GM12801 (cell line): ENCODE results near the gene HOXD8.

Experiments
- TF ChIP-seq, protein P1 (sequence below): IDR thresholded peaks from one replicate; pipeline ENCODE4 v1.5.1; 2011; ENCODE audit warnings: control low read depth; ENCODE audit not compliant: insufficient read length; ENCODE audit errors: extremely low read depth

The HOXD8 gene

DNA sequence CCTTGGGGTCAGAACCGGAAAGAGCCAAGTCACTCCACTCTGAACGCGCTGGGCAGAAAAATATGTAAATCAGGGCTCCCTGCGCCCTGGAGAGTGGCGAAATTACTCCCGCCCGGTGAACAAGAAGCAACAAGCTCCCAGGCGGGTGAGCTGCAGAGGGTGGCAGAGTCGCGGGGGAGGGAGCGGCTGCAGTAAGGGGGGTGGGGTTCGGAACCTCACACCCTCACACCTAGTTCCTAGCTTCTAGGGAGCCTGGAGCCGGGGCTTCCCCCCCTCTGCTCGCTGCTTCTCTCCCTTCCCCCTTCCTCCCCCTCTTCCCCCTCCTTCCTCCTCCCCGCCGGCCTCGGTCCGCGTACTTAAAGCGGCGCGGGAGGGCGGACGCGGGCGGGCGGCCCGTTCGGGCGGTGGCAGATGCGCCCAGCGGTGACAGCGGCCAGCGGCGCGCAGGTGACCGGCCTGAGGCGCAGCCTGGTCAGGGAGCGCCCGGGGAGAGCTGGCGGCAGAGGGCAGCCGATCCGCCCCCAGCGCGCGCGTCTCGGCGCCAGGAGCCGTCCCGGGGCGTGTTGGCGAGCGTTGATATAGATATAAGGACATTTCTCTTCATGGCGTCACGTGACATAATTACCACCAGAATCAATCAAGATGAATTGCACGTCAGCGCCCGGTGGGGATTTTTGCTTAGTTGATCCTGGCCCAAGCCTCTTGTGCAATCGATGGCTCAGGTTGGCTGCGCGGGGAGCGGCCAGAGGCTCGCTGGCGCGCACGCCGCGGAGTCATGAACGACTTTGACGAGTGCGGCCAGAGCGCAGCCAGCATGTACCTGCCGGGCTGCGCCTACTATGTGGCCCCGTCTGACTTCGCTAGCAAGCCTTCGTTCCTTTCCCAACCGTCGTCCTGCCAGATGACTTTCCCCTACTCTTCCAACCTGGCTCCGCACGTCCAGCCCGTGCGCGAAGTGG, 22.6 kb upstream of the HOXD8 start, which contains the start of gene HOXD11:
Gene HOXD11 (plus strand): TSS at position 700 of the 959 bp plus-strand sequence. CDS start 76 bp downstream, at position 776.
- TF ChIP-seq, protein P1, sequence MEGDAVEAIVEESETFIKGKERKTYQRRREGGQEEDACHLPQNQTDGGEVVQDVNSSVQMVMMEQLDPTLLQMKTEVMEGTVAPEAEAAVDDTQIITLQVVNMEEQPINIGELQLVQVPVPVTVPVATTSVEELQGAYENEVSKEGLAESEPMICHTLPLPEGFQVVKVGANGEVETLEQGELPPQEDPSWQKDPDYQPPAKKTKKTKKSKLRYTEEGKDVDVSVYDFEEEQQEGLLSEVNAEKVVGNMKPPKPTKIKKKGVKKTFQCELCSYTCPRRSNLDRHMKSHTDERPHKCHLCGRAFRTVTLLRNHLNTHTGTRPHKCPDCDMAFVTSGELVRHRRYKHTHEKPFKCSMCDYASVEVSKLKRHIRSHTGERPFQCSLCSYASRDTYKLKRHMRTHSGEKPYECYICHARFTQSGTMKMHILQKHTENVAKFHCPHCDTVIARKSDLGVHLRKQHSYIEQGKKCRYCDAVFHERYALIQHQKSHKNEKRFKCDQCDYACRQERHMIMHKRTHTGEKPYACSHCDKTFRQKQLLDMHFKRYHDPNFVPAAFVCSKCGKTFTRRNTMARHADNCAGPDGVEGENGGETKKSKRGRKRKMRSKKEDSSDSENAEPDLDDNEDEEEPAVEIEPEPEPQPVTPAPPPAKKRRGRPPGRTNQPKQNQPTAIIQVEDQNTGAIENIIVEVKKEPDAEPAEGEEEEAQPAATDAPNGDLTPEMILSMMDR, result no peak

- TF ChIP-seq, protein P1, result no peak
These were observed 21.7 kb upstream of the HOXD8 start for GRCh38 chr2:176107731-176108181.

DNA sequence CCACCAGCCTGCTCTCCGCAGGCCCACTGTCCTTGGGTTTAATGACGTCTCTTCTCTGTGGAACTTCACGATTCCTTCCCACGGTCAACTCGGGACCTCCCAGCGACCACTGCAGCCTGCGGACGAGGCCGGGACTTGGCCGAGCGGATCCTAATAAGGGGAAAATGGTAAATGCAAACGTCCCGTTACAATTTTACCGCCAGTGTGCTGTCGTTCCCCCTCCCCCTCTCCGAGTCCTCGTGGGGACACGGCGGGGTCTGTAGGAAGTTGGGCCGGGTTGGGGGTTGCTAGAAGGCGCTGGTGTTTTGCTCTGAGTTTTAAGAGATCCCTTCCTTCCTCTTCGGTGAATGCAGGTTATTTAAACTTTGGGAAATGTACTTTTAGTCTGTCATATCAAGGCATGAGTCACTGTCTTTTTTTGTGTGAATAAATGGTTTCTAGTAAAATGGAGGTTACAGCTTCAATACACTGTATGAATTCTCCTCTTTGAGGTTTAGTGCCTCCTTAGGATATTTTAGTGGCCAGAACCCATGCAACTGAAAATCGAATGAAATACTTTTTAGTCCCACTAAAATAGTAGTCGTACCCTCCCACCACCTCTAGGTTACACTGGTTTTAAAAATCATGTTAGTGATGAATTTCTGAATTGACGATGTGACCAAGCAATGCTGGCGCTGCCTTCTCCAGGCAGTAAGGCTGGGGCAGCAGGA, 20.2 kb upstream of the HOXD8 start:
- TF ChIP-seq, protein P1, result no peak

DNA sequence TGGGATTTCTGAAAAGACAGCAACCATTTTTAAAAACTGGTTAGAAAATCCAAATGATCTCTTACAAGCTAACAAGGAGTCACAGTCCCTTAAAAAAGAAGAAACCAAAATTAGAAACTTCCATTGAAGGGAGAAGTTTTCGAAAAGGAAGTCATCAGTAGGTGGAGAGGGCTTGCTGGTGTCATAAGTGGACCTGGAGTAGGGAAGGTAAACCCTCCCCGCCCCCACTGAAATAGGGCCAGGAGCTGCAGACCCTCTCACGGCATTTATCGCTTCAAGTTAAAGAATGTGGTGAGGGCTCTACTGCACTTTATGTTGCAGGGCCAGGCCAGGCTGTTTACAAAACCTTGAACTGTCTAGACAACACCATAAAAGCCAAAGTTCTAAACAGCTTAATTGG, 19.6 kb upstream of the HOXD8 start:
- TF ChIP-seq, protein P1, result no peak

- TF ChIP-seq, protein P1, result no peak
These were observed 18.8 kb upstream of the HOXD8 start for GRCh38 chr2:176110415-176111308.

GRCh38 chr2:176111309-176111663, 18.2 kb upstream of the HOXD8 start:
- TF ChIP-seq, protein P1, result no peak

DNA sequence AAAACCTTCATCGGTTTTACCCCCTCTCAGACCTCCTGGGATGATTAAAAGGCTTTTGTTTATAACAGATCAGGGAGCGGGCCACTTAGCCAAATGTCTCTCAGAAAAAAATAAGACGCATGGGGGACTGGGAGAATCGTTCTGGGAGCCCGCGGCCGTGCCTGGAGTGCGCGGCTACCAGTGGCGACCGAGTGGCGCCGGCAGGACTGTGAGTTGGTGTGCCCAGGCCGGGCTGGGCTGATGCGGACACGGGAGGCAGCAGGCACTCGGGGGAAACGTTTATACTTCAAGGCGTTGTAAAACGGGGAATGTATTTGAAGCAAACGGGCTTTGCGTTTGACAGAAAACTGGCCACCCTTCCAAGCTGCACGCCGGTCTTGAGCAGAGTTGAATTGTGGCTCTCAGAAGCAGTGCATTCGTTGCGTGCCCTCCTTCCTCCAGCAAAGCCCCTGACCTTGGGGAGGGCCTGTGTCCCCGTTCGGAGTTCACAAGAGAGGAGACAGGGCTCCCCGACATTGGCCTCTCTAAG, 17.6 kb upstream of the HOXD8 start:
- TF ChIP-seq, protein P1, result no peak
